DMS153 treated with DMSO at 0.1 percent for 48 hours (cell line): ENCODE data around the gene CLTRN.
"Not testable (repeated sequence)": the region's sequence is repeated elsewhere in the genome, so short reads cannot be mapped to it uniquely, and the experiment has no call there.

ENCODE experiments used
- DNase-seq: peaks from one replicate; lab custom pipeline; 2025; ENCODE audit not compliant: unreplicated experiment; lab: John Stamatoyannopoulos, UW

CLTRN gene

DNA sequence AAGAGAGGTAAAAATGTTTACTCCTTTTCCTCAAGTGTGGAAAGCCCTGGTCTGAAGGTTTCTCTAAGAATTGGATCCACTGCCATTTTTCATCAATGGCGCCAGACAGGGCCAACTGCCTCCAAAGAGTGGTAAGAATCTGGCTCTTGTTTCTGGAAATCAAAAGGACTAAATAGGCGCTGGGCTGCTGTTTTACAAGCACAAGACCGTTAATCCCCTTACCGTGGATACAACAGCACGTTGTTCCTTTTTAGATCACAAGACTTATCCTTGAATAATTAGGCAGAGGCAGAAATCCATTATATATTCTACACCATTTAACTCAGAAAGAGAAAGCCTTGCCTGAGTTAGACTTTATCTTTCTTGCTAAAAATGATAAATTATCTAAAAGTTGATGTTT, 10.6 kb downstream of the CLTRN start:
- no peak for DNase-seq

DNA sequence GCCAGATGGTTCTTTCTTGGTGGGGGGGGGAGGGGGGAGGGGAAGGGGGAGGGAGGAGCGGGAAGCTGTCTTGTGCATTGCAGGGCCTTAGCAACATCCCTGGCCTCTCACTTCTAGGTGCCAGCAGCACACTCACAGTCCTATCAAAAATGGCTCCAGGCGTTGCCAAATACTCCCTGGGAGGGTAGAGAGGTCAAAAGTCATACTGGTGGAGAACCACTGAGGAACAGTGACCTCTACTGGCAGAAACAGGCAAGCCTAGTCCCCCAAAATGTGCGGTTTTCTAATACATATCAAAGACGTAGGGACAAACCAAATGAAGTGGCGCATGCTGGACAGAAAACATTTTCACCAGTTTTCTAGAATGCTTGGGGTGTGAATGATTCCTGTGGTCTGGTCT, 17.1 kb downstream of the CLTRN start:
- not testable (repeated sequence) for DNase-seq

DNA sequence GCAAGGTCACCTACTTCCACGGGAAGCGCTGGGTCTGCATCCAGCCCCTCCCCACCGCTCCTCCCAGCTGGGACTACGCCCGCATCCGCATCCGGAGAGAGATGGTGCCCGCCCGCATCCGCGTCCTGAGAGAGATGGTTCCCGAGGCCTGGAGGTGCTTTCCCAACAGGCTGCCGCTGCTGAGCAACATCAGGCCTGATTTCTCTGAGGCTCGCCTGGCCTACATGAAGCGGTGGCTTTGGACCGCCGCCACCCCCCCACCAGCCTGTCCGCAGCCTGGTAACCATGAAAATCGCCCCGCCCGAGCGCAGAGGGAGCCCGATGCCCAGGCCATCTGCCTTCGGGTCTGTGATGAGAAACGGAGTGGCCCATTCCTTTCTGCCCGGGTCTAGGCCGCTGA, 18.1 kb downstream of the CLTRN start:
- DNase-seq = no peak

DNA sequence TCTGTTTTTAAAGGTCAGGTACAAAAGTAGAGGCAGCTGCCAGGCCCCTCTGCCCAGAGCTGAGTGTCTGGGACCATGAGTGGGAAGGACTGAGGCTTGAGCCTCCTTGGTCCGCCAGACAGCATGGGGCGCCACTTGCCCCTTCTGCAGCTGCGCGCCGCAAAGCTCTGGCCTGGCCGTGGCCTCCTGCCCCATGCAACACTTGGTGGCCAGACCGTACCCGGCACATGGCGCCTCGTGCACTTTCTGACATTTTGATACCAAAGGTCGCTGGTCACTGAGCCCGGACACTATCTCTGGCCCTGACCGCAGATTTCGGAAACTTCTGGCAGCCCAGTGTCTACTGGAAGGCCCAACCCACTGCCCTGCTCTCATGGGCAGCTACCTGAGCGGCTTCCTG, 18.6 kb downstream of the CLTRN start:
- no peak for DNase-seq

GRCh38 chrX:15645266-15645665, 19.3 kb downstream of the CLTRN start:
- no peak for DNase-seq

GRCh38 chrX:15644560-15644872, 20.1 kb downstream of the CLTRN start:
- no peak for DNase-seq

GRCh38 chrX:15643786-15644559, 20.6 kb downstream of the CLTRN start:
- DNase-seq = no peak

DNA sequence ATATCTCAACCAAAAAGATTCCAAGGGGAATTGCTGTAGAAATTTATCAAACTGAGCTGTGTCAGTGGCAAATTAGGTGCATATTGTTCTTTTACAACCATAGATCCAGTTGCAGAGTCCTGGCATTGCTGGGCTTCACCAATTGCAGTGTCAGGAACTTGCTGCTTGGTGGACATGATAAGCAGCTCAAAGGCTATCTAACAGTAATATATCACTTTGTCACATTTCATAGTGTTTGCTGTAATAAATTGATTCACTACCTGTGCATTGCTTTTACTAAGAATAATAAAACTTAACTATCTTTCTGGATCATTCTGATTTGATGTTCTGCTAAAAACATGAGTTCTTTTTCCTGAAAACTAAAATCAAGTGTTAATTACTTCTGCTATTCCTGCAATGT, 33.0 kb downstream of the CLTRN start:
- DNase-seq = no peak

DNA sequence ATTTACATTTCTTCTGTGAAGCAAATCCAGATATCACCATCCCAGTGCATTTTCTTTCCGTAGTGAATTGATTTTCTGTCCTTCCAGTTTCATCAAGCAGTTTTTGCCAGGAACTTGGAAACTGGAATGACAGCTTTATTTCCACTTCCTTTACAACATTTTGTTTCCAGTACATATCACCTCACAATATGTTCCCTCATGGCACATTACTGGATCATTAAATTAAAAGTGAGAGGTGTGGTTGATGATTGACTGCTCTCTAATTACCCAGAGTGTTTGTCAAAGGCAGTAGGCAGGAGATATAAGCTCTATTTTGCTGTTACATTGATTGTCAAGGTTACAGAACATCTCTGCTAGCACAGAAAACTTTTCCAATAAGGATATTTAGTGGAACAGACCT, 41.6 kb downstream of the CLTRN start:
- DNase-seq = no peak

DNA sequence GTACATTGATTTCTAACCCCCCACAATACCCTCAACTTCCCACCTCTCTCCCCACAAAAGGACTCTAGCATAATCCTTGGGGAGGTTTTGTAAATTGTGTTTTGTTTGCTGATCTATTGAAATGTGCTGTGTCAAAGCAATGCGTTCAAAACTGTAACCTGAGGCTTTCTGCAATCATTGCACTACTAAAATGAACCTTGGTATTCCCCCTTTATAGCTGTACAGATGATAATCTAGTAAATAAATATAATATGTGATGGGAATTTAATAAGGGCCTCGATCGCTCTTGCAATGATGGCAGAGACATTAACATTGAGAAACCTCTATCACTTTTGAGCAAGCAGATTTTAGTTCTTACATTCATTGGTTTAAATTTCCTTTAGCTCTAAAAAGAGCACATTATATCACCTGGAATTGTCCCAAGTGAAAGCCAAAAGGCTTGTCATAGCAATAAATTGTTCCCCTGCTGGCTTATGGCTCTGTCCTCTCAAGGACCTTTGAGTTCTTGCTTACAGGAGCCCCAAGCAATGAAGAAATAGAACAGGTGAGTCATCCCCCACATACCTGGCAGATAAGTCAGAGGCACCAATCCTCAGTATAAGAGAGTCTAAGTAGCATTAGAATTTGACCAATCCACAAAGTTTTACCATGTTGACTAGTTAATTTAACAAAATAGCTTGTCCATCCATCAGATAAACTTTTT, 45.4 kb downstream of the CLTRN start:
- no peak for DNase-seq

DNA sequence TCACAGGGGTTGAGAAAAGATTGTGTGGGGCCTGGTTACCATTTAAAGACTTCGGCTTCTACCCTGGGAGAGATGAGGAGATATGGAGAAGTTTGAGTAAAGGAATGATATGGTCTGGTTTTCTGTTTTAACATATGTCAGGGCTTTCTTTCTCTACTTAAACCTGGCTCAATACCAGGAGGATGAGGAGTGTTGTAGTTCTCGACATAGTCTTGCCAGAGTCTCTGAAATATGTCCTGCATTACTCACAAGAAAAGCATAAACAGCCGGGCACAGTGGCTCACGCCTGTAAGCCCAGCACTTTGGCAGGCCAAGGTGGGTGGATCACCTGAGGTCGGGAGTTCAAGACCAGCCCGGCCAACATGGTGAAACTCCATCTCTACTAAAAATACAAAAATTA, 47.5 kb downstream of the CLTRN start:
- DNase-seq = no peak

- no peak for DNase-seq
Observed at GRCh38 chrX:15616531-15616930, 48.1 kb downstream of the CLTRN start.

GRCh38 chrX:15607067-15607466, 57.5 kb downstream of the CLTRN start:
- no peak for DNase-seq

DNA sequence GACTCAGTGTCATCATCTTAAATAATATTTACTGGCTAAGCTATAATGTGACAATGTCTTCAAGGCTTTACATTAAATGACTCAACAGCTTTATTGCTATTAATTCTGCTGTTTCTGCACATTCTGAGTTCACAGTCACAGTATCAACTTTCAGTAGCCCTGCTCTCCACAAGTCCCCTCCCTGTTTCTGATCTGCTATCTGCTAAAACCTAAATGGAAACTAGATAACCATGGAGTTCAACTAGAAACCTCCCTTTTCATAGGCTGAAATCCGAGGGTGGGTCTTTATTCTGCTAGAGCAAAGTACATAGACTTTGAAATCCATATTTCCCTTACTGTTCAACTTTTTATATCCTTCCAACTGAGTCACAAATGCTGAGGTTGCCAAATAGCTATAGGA, 58.5 kb downstream of the CLTRN start:
- no peak for DNase-seq

GRCh38 chrX:15605226-15605625, 59.4 kb downstream of the CLTRN start:
- no peak for DNase-seq

GRCh38 chrX:15602761-15603160, 61.8 kb downstream of the CLTRN start:
- no peak for DNase-seq

DNA sequence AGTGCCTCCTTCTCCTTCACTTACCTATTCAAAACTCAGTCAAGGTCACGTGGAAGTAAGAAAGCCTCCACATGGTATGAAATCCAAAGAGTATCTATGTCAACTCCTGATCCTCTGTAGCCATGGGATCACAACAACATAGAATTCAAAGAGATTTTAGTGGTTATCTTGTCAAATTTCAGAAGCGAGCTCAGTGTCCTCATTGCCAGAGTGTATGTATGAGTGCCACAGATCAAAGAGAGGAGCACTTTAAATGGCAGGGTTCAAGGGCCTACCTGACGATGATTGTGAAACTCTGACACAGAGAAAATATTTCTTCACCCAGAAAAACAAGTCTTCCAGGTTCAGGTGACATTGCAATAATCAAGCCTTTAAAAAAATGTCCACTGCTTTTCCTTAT, 62.7 kb downstream of the CLTRN start:
- DNase-seq = no peak

DNA sequence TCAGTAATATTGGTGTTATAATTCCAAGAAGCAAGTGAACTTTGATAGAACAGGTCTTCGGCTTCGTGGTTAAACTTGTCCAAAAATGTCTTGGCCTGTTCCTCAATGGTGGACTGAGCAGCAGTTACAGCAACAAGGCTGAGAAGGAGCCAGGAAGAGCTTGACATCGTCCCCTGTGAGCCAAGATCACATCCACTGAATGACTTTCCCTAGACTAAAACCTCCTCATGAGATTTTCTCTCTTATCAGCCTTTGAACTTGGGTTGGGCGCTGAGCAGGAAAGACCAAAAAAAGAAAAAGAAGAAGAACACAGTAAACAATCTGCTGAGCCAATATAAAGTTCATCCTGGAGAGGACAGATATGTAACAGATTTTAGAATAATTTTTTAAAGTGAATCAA, 63.9 kb downstream of the CLTRN start, which contains the start of gene ACE2:
Gene ACE2 (minus strand): TSS at position 216 of the 400 bp plus-strand sequence. CDS start 49 bp downstream, at position 167.
- DNase-seq = no peak

DNA sequence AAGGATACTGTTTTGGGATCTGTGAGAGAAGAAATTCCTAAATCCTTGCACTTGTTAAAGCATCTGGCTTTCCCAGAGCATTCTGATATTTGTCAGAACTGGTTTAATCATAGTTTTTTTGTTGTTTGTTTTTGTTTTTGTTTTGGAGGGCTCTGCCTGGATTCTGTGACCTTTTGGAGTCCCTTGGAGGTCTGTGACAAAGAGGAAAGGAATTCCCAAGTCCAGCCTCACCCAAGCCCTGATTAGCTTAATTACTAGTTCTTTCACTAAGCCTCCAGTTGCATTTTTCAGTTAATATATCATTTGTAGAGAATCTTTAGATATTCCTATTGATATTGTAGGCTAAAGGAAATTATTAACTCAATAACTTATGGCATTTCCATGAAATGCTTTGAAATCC, 64.6 kb downstream of the CLTRN start:
- no peak for DNase-seq

DNA sequence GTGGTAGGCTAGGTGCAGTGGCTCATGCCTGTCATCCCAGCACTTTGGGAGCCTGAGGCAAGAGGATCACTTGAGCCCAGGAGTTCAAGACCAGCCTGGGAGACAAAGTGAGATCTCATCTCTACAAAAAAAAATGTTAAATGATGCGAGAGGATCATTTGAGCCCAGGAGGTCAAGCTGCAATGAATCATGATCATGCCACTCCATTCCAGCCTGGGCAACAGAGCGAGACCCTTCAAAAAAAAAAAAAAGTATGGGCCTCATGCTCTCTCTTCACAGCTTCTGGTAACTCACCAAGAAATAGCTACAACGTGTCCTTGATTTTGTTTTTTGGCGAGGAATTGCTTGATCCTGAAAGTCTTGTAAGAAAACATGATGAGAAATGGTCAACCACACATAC, 65.1 kb downstream of the CLTRN start:
- DNase-seq = no peak

- no peak for DNase-seq
Observed at GRCh38 chrX:15598026-15598425, 66.6 kb downstream of the CLTRN start.

GRCh38 chrX:15594371-15594770, 70.2 kb downstream of the CLTRN start:
- no peak for DNase-seq
